Measurements from ENCODE around the gene C19orf38.

GRCh38 chr19:10872546-10873107 lies 24.4 kb downstream of the C19orf38 start:
- TF ChIP-seq POLR2A (IDR thresholded peaks at IDR 0.05; ENCODE audit: low read length) (no peak), GATA1 (IDR thresholded peaks at IDR 0.05; ENCODE audit: low read depth, low read length) (no peak)
